Stimulated activated CD4-positive, alpha-beta T cell treated with anti-CD3 and anti-CD28 coated beads, Interleukin-4, amount 100 ng/mL, for 1 hour (primary cell): ENCODE results near the gene LYRM1.

ENCODE experiments used
- DNase-seq: peaks from one replicate; pipeline ENCODE4 v3.0.0-alpha.2; 2020

Gene LYRM1

GRCh38 chr16:20873331-20873730, 27.2 kb upstream of the LYRM1 start:
- no peak for DNase-seq

DNA sequence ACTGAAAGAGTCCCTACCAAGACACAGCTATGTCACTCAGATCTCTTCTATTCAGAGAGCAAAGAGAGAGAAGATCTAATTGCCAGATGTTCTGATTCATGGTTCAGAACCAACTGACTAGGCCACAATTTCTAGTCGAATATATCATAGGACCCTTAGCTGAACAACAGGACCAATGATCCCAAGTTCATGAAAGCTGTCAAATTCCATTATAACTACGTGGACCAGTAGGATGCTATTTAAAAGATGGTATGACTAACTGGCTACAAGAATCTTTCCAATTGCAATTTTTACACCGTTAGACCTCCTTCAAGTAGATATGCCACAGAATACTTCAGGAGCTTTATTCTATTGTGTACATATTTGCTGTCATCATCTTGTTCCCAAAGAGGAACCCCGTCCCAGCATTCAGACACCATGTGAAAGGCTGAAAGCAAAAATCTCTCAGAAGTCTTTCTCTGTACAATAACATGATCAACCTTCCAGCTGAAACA, 26.4 kb upstream of the LYRM1 start:
- no peak for DNase-seq

DNA sequence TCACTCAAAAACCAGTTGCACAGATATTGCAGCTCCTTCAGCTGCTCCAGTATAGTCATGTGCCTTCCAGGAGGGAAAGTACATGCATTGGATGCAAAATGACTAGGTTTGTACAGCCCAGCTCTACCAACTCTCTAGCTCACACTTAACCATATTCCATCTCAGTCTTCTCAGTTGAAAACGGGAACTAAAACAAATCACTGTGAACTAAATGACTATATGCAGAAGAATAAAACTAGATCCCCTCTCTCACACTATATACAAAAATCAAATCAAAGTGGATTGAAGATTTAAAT, 25.3 kb upstream of the LYRM1 start:
- no peak for DNase-seq

DNA sequence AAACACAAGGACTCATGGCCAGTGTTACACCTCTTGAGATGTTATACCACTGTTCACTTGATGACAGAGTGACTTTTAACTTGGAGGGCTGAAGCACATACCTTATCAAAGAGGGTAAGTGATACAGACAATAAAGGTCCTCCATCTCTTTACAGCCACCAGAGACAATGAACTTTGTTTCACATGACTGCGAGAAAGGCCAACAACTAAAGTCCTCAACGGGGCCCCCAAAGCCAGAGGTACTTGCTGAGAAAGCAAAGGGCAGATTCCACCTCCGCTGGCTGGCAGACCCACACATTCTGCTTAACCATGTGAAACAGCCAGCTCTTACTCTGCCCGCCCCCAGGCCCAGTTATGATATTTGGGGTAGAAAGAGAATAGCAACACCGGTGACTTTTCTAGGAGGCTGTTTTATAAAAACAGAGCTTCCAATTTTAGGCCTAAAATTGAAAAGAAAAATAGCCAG, 21.9 kb upstream of the LYRM1 start:
- no peak for DNase-seq

GRCh38 chr16:20879175-20880040, 21.2 kb upstream of the LYRM1 start:
- no peak for DNase-seq

- DNase-seq = no peak
Measured at GRCh38 chr16:20880867-20881502, 19.6 kb upstream of the LYRM1 start.

DNA sequence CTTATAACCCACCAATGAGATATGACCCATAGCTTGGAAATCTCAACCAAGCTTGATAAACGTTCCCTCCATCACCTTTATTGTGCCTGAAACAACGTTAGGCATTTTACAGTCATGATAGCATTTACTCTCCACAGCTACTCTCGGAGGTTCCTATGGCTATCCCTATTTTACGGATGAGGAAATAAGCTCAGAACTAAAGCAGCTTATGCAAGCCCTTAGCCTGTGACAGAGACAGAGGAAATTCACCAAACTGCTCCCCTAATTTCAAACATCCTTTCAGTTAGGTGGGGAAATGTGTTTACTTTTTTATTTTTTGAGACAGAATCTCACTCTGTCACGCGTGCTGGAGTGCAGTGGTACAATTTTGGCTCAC, 19.1 kb upstream of the LYRM1 start:
- no peak for DNase-seq

- DNase-seq = no peak
Measured at GRCh38 chr16:20883554-20884239, 16.9 kb upstream of the LYRM1 start.

- DNase-seq = no peak
Measured at GRCh38 chr16:20884240-20884556, 16.4 kb upstream of the LYRM1 start.

GRCh38 chr16:20886320-20886719, 14.3 kb upstream of the LYRM1 start:
- DNase-seq = no peak

DNA sequence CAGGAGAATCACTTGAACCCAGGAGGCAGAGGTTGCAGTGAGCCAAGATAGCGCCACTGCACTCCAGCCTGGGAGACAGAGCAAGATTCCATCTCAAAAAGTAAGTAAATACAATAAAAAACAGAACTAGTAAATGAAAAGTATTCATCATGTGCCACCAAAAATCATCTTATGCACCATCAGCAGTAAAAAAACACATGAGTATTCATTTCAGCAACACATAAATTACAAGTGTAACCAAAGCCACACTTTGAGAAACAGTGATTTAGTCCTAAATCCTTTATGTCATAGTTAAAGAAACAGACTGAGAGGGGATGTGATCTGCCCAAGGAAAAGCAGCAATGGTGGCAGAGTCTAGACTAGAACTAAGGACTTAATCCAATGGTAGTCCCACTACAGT, 13.4 kb upstream of the LYRM1 start:
- no peak for DNase-seq

DNA sequence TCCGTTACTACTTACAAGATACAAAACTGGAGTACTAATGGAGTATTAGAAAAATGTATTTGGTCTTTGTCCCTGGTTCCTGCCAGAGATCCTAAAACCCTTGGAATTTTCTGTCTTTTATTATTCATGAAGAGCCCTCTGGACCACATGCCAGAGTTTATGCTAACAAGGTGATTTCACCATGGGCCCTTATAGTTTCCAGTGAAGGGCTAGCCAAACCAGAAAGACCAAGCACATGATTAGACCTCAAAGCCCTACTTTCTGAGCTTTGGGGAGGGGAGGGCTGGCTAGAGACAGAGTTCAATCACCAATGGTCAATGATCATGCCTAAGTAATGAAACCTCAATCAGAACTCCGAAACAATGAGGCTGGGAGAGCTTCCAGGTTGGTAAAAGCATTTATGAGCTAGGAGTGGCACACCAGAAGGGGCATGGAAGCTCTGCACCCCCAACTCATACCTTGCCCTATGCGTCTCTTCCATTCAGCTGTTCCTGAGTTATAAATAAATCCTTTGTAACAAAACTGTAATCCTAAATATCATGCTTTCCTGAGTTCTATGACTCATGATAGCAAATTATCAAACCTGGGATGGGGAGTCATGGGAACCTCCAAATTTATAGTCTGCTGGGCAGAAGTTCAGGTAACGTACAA, 10.8 kb upstream of the LYRM1 start:
- no peak for DNase-seq

- DNase-seq = no peak
Measured at GRCh38 chr16:20894388-20894787, 6.2 kb upstream of the LYRM1 start.

DNA sequence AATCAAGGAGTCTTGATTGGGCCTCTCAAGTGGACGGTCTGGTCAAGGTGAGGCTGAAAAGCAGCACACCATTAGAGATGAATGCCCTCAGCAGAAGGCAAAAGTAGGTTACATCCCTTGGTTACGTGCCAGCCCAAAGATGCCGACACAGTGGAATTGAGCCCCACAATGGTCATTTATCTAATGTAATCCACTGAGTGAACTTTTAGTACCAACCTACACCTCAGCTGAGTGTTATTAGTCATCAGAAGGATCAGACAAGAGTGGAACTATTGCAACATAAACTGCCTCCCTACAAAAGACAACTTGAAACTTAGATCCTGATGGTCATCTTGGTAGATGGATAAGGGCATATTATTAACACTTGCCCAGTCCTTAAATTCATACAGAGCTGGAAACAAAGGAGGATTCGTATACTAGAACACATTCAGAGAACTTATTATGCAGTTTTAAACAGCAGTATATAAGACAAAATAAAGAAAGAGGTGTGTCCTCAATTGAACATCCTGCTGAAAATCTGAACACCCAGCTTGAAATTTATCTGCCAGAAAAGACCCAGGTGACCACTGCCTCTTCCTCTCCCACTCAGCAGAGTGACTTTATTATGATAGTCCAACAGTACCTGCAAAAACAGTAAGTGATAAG, 3.2 kb upstream of the LYRM1 start:
- DNase-seq = no peak

DNA sequence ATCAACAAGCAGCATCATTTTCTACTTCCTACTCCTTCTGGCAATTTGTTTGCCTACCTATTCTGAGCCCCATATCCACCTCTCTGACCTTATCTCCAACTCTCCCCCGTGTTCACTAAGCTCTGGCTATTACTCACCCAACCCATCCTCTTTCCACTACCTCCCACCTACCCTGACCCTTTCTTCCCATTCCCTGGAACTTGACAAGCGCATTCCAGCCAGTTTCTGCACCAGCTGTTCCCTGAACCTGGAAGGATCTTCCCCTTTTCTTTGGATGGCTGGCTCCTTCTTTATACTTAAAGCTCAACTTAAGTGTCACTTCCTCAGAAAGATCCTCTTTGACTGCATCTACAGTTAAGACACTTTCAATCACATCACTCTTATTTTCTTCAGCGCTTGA, 2.6 kb upstream of the LYRM1 start:
- DNase-seq = no peak

DNA sequence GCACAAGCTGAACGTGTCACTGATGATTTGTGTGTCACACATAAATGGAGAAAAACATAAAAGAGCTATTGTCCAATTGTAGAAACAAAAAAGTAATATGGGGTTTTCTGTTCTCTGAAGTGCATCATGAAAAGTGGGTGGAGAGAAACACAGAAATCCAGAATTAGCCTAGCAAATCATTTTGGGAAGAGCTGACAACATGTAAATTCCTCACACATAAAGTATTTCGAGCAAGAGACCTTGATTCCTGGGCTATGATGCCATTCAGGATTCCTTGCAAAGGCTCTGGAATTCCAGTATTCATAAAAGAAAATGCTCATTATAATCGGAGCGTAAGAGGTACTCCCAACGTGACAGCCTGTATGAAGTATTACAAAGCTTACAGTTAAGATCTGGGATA, 1.5 kb upstream of the LYRM1 start:
- DNase-seq = no peak

- DNase-seq = no peak
Measured at GRCh38 chr16:20899477-20900298, 883 bp upstream of the LYRM1 start.

GRCh38 chr16:20901068-20901435, 481 bp downstream of the LYRM1 start:
- no peak for DNase-seq

DNA sequence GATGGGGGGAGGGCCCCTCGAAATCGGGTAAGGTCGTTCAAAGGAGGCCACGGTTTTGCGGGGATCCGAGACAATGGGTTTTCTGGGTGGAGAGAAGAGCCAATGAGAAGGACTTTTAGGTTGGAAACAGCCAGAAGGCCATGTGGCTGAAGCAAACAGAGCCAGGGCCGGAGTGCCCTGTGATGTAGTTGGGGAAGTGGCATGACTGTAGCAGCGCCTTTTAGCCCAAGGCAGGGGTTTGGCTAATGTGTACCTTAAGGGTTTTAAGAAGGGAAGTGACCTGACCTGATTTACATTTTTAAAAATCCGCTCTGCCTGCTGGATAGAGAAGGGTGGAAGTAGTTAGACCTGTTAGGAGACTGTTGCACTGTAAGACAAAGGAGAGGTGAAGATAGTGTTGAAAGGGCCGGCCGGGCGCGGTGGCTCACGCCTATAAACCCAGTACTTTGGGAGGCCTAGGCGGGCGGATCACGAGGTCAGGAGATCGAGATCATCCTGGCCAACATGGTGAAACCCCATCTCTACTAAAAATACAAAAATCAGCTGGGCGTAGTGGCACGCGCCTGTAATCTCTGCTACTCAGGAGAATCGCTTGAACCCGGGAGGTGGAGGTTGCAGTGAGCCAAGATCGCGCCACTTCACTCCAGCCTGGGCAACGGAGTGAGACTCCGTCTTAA, 1.0 kb downstream of the LYRM1 start:
- DNase-seq = peak; percentile 6

DNA sequence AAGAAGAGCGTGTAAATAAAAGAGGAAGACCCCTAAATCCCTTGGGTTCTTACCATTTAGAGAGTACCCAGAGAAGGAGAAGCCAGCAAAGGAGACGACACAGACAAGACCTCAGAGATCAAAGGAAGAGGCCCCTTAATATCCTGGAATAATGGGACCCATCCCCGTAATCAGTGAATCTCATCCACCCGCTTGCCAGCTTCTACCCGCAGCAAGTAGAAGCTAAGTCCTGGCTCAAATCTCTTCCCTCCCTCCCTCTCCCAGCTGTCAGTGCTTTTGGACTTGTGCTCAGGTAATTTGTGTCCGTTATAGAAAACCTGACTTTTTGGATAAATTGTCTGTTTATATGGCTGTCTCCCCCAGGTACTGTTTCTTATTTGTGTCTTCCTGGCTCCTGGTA, 1.9 kb downstream of the LYRM1 start:
- no peak for DNase-seq

GRCh38 chr16:20903116-20903898, 2.7 kb downstream of the LYRM1 start:
- no peak for DNase-seq
